K562 (cell line): Measurements from ENCODE around the gene GNA14. TPM values are rescaled to one million over a fixed set of nuclear protein-coding genes. Genes with fewer than 3 reads are reported as not detected.

ENCODE experiments used
- ATAC-seq: fragments of 200-7000 bp; cut with Tn5 transposase; 3 replicates; pipeline ENCODE4 v1.9.1; 2020; ENCODE audit warnings: moderate library complexity
- Bru-seq: library from RNA; stranded (reverse); fragments of 400-500 nt; gene quantifications from one replicate; lab custom pipeline; 2021; lab: Mats Ljungman, UMichigan
- BruChase-seq, 2 experiments: library from RNA; stranded (reverse); fragments of 400-500 nt; gene quantifications; one replicate each; lab custom pipeline; 2021; lab: Mats Ljungman, UMichigan
- BruUV-seq: library from RNA; stranded (reverse); fragments of 400-500 nt; replicated peaks from 2 replicates; lab custom pipeline; 2021; lab: Mats Ljungman, UMichigan
- CTCF ChIA-PET: fragments of 300-600 bp; formaldehyde crosslinking; extraction: SDS; loops from one replicate; lab custom pipeline; 2021; ENCODE audit warnings: low intra/inter-chr PET ratio; lab: Yijun Ruan, JAX
- POLR2A ChIA-PET: fragments of 300-600, 350-650 bp; sonication (Branson Sonifier 250); formaldehyde crosslinking; extraction: SDS; loops from one replicate; lab custom pipeline; 2021; ENCODE audit warnings: antibody characterized with exemption, inconsistent platforms; lab: Yijun Ruan, JAX
- DNase-seq, 4 experiments: peaks; one replicate each; pipeline versions ENCODE4 v3.0.0 to v3.0.0-alpha.2; 2011 to 2018; ENCODE audit warnings: low spot score in 3 of 4, mixed read lengths in 3 of 4; ENCODE audit errors: extremely low read depth in 1 of 4
- FAIRE-seq: peaks from 2 replicates; lab custom pipeline; 2011; peaks lifted over from hg19 to GRCh38; lab: Jason Lieb, UNC
- H2AFZ ChIP-seq: 2 replicates; pipeline ENCODE4 v1.6.0; 2011; ENCODE audit warnings: low read depth, low read length, control low read depth, inconsistent platforms
- H3K27ac ChIP-seq: fragments of 200-600 bp; 3 replicates; pipeline ENCODE4 v1.8.0; 2011; ENCODE audit warnings: low read depth, mild to moderate bottlenecking, control low read depth, inconsistent platforms, low read length, moderate library complexity, mixed read lengths; ENCODE audit errors: extremely low read depth
- H3K27me3 ChIP-seq, 2 experiments: fragments of 300-600 bp in 1 of 2; 2 replicates in 1 of 2; 3 replicates in 1 of 2; pipeline versions ENCODE4 v1.6.0 to v1.8.0; 2011; ENCODE audit warnings: inconsistent platforms in 2 of 2, low read length in 2 of 2, mild to moderate bottlenecking in 1 of 2, mixed read lengths in 1 of 2, moderate library complexity in 1 of 2; ENCODE audit not compliant: control insufficient read depth in 2 of 2, insufficient read depth in 2 of 2
- H3K36me3 ChIP-seq: fragments of 300-600 bp; 3 replicates; pipeline ENCODE4 v1.8.0; 2011; ENCODE audit warnings: mild to moderate bottlenecking, low read length, inconsistent platforms; ENCODE audit not compliant: control insufficient read depth, insufficient read depth
- H3K4me1 ChIP-seq, 2 experiments: fragments of 200-600 bp in 1 of 2; replicated peaks in 1 of 2; 2 replicates in 1 of 2; 3 replicates in 1 of 2; pipeline versions ENCODE4 v1.5.1 to v1.8.0; 2011; ENCODE audit warnings: inconsistent platforms in 2 of 2, low read length in 2 of 2, mild to moderate bottlenecking in 1 of 2, mixed read lengths in 1 of 2, moderate library complexity in 1 of 2; ENCODE audit not compliant: control insufficient read depth in 2 of 2, insufficient read depth in 2 of 2
- H3K4me2 ChIP-seq: 2 replicates; pipeline ENCODE4 v1.6.1; 2011; ENCODE audit warnings: low read length, control low read depth, inconsistent platforms, mixed read lengths; ENCODE audit not compliant: insufficient read depth
- H3K4me3 ChIP-seq: fragments of 200-600 bp; sonication (generic), shearing (Covaris generic); 2 replicates; pipeline ENCODE4 v1.5.1; 2016; ENCODE audit warnings: control low read depth, inconsistent platforms
- H3K79me2 ChIP-seq: fragments of 200-600 bp; 3 replicates; pipeline ENCODE4 v1.8.0; 2011; ENCODE audit warnings: low read length, inconsistent platforms; ENCODE audit not compliant: control insufficient read depth, insufficient read depth
- H3K9ac ChIP-seq, 2 experiments: 2 replicates each; pipeline versions ENCODE4 v1.6.0 to v1.6.1; 2011; ENCODE audit warnings: low read depth in 2 of 2, low read length in 2 of 2, control low read depth in 1 of 2, inconsistent platforms in 1 of 2, mild to moderate bottlenecking in 1 of 2, mixed read lengths in 1 of 2; ENCODE audit not compliant: insufficient read depth in 1 of 2
- H3K9me1 ChIP-seq: one replicate; pipeline ENCODE4 v1.6.0; 2011; ENCODE audit warnings: inconsistent platforms, mild to moderate bottlenecking, low read length, moderate library complexity; ENCODE audit not compliant: control insufficient read depth, insufficient read depth
- H3K9me3 ChIP-seq: replicated peaks from 2 replicates; pipeline ENCODE4 v1.5.1; 2011; ENCODE audit warnings: low read depth, low read length, inconsistent platforms; ENCODE audit not compliant: control insufficient read depth, insufficient read depth
- H4K20me1 ChIP-seq: replicated peaks from 2 replicates; pipeline ENCODE4 v1.6.1; 2011; ENCODE audit warnings: low read length, inconsistent platforms, mixed read lengths; ENCODE audit not compliant: control insufficient read depth, insufficient read depth
- BRF2 ChIP-seq: IDR thresholded peaks from 3 replicates; pipeline ENCODE4 v1.6.1; 2011; ENCODE audit warnings: borderline replicate concordance, mild to moderate bottlenecking; ENCODE audit not compliant: insufficient read length, insufficient read depth
- EWSR1 ChIP-seq: fragments of 450-650 bp; IDR thresholded peaks from 2 replicates; pipeline ENCODE4 v1.6.1; 2018; ENCODE audit warnings: borderline replicate concordance, mild to moderate bottlenecking, low read depth, moderate library complexity; ENCODE audit not compliant: partially characterized antibody
- HDAC8 ChIP-seq: fragments of 450-650 bp; IDR thresholded peaks from 2 replicates; pipeline ENCODE4 v1.6.1; 2016; ENCODE audit warnings: mild to moderate bottlenecking, missing genetic modification characterization, moderate library complexity, missing compliant biosample characterization
- IRF2 ChIP-seq: sonication (generic); formaldehyde crosslinking; IDR thresholded peaks from 2 replicates; pipeline ENCODE4 v1.8.1; 2022; ENCODE audit warnings: mild to moderate bottlenecking, missing genetic modification reagents
- NEUROD1 ChIP-seq: fragments of 150-350 bp; IDR thresholded peaks from 2 replicates; pipeline ENCODE4 v1.6.1; 2014; ENCODE audit warnings: borderline replicate concordance, low read length, low read depth; ENCODE audit not compliant: partially characterized antibody
- RAD51 ChIP-seq: fragments of 450-650 bp; IDR thresholded peaks from 2 replicates; pipeline ENCODE4 v1.7.1; 2016; ENCODE audit warnings: low read depth, mild to moderate bottlenecking, borderline replicate concordance
- STAT5A ChIP-seq: IDR thresholded peaks from 2 replicates; pipeline ENCODE4 v1.6.1; 2012; ENCODE audit warnings: low read length, inconsistent platforms, borderline replicate concordance
- THAP7 ChIP-seq: fragments of 250-450 bp; sonication (Bioruptor Pico); IDR thresholded peaks from 2 replicates; pipeline ENCODE4 v1.5.0; 2021
- USF2 ChIP-seq: sonication (generic); formaldehyde crosslinking; IDR thresholded peaks from 2 replicates; pipeline ENCODE4 v1.5.0; 2020; ENCODE audit warnings: missing genetic modification reagents
- ZBTB2 ChIP-seq: fragments of 450-650 bp; IDR thresholded peaks from 2 replicates; pipeline ENCODE4 v1.6.1; 2016; ENCODE audit warnings: antibody characterized with exemption
- ZNF217 ChIP-seq: sonication (generic); formaldehyde crosslinking; IDR thresholded peaks from 2 replicates; pipeline ENCODE4 v1.8.0; 2022; ENCODE audit warnings: mild to moderate bottlenecking, missing genetic modification reagents
- ZNF780A ChIP-seq: fragments of 250-450 bp; sonication (Bioruptor Pico); IDR thresholded peaks from 2 replicates; pipeline ENCODE4 v1.5.0; 2021; ENCODE audit warnings: mild to moderate bottlenecking
- WGBS: fragments of 100-300 bp; shearing (Covaris generic); methylation state at CpG from one replicate; pipeline ENCODE4 v1.1.6; 2016; ENCODE audit warnings: low coverage, mixed read lengths; ENCODE audit not compliant: insufficient coverage; ENCODE audit errors: missing lambda C conversion rate; 5-methylcytosine and 5-hydroxymethylcytosine counted together
- in situ Hi-C: fragments of 300-500 bp; cut with MboI; formaldehyde crosslinking; loops from 4 replicates; pipeline ENCODE4 v1.15.0; 2018; ENCODE audit warnings: inconsistent platforms, mixed read lengths
- intact Hi-C: fragments of 100-400 bp; cut with micrococcal nuclease; formaldehyde crosslinking; loops from 2 replicates; pipeline ENCODE4 v1.14.2; 2022
- long read RNA-seq, 3 experiments: library from polyadenylated mRNA in 2 of 3; library from RNA in 1 of 3; unstranded in 2 of 3; stranded (forward) in 1 of 3; transcript quantifications; one replicate each; pipeline ENCODE4 v2.0.0, GENCODE V29; 2019 to 2022
- polyA minus RNA-seq, 3 experiments: library from RNA; depleted of rRNA, polyadenylated mRNA; stranded (reverse); fragments of >200 nt; gene quantifications; 2 replicates each; pipeline ENCODE4 v1.2.3, GENCODE V29; 2011
- polyA plus RNA-seq, 8 experiments: library from polyadenylated mRNA; depleted of rRNA in 4 of 8; stranded (reverse) in 5 of 8; unstranded in 3 of 8; fragments of >200 nt; fragmentation: Nextera tagmentation in 2 of 8; fragmentation: Illumina TruSeq in 1 of 8; extraction: Ambion mirVana in 2 of 8; extraction: Trizol in 1 of 8; gene quantifications; 2 replicates each; pipeline versions ENCODE4 v1.2.1 to v1.2.3, GENCODE V29; 2011 to 2014; ENCODE audit warnings: inconsistent platforms in 1 of 8, missing spikeins in 1 of 8
- total RNA-seq, 7 experiments: library from RNA; depleted of rRNA in 6 of 7; stranded (reverse); fragments of >200 nt in 6 of 7; fragmentation: Illumina TruSeq in 2 of 7; extraction: Trizol in 2 of 7; gene quantifications; 2 replicates each; pipeline versions ENCODE4 v1.2.1 to v1.2.3, GENCODE V29; 2011 to 2021; ENCODE audit warnings: low replicate concordance in 1 of 7

GNA14 gene
- not detected in 2 replicates for total RNA-seq (2011; cell fraction: chromatin; rRNA removed; ENCODE audit: low replicate concordance)
- total RNA-seq (2011; cell fraction: nucleolus; rRNA removed) = not detected in 2 replicates
- total RNA-seq (2011; cell fraction: nucleoplasm; rRNA removed) = not detected in 2 replicates
- total RNA-seq (2014; rRNA removed) (not detected in 2 replicates), total RNA-seq (2014; rRNA removed; fragmentation: Illumina TruSeq; extraction: Trizol) (not detected in 2 replicates), total RNA-seq (2015; rRNA removed; fragmentation: Illumina TruSeq; extraction: Trizol) (not detected in 2 replicates), total RNA-seq (2021) (0.11 TPM in 1 of 2 replicates, not detected in the other), polyA plus RNA-seq (2011; rRNA removed) (0.03 and 0.04 TPM in 2 replicates), polyA plus RNA-seq (2014; fragmentation: Illumina TruSeq; extraction: Trizol) (not detected in 2 replicates), polyA plus RNA-seq (2014; fragmentation: Nextera tagmentation; extraction: Ambion mirVana) (not detected), polyA plus RNA-seq (2014; rRNA removed) (0.03 TPM in 1 of 2 replicates, not detected in the other), polyA minus RNA-seq (2011; rRNA and poly(A)+ RNA removed) (not detected in 2 replicates), Bru-seq, nascent RNA (percentile 4 among the genes with signal in this experiment), BruChase-seq, experiment 1, labeled RNA remaining after a 2-hour chase (percentile 21 among the genes with signal in this experiment), BruChase-seq, experiment 2, labeled RNA remaining after a 6-hour chase (percentile 20 among the genes with signal in this experiment)
- polyA plus RNA-seq (2011; cell fraction: cytosol; rRNA removed) = not detected in 2 replicates
- not detected in 2 replicates for polyA plus RNA-seq (2011; cell fraction: nucleus; rRNA removed)
- not detected in 2 replicates for polyA plus RNA-seq (2012)
- polyA minus RNA-seq (2011; cell fraction: cytosol; rRNA and poly(A)+ RNA removed) = not detected in 2 replicates
- not detected in 2 replicates for polyA minus RNA-seq (2011; cell fraction: nucleus; rRNA and poly(A)+ RNA removed)
- long read RNA-seq, experiment 1 = 0 reads
- long read RNA-seq, experiment 2 = 0 reads
- long read RNA-seq, experiment 3 = 0 reads

GRCh38 chr9:77648234-77649108, at the start of gene GNA14:
Gene GNA14 (minus strand): TSS chr9:77648322. CDS start chr9:77647793, 529 bp downstream.
- no TSS peak for BruUV-seq
- Histone ChIP-seq H2AFZ (no peak within 1 kb of the TSS), H3K36me3 (no peaks in the 10 kb centered on the region), H3K9me3 (no peaks in the 10 kb centered on the region), H3K27ac (no peak within 1 kb of the TSS), H3K27me3 (peaks cover 13 to 34% of the 10 kb centered on the region in 2 experiments; a peak in 3 of 5 replicates), H3K4me3 (no peak within 1 kb of the TSS), H3K4me2 (no peak within 1 kb of the TSS), H3K79me2 (no peaks in the 10 kb centered on the region), H4K20me1 (no peaks in the 10 kb centered on the region), H3K9me1 (no peaks in the 10 kb centered on the region), H3K4me1 (peaks cover 0 to 11% of the 10 kb centered on the region in 2 experiments; a peak in 2 of 5 replicates), H3K9ac (no peak within 1 kb of the TSS)
- ChIA-PET POLR2A (no interaction called here), CTCF (no interaction called here)
- WGBS = 3% methylated on average over 26 of the region's 46 CpGs
- DNase-seq = no peak
- intact Hi-C loops = loop anchor here (5.0 kb wide), 1 partner anchor 191 kb away; no protein-coding TSS in a partner anchor
- no peak; the same call in 2 of the 3 replicates for ATAC-seq
- in situ Hi-C loops = no loop called here
- no peak for FAIRE-seq
- TF ChIP-seq EWSR1 (no peak), IRF2 (CRISPR knock-in tag) (no peak), BRF2 (no peak), USF2 (no peak), STAT5A (no peak), ZBTB2 (no peak), RAD51 (no peak), HDAC8 (tag) (no peak), THAP7 (CRISPR knock-in tag) (no peak), NEUROD1 (no peak), ZNF780A (no peak), ZNF217 (CRISPR knock-in tag) (no peak)
